ENCODE measurements around the gene SCN5A. TPM values are rescaled to one million over a fixed set of nuclear protein-coding genes. Genes with fewer than 3 reads are reported as not detected.

The SCN5A gene
- total RNA-seq, 1 donor from 2014 or later = 3.5 TPM

DNA sequence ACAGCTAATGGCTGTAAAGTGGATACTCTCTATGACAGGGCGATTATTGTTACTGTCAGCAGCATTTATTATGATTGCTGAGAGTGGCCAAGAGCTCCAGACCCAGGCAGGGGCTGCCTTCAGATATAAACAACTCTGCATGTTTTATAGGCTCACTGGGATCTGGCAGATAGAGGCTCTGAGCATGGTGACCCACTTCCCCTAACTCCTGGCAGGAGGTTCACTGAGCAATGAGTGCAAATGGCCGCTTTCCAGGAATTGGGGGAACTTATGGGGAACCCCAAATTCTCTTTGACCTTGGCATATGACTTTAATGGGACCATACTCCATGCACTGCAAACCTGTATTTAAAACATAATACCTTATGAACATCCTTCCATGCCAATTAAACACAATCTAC, 59.0 kb downstream of the SCN5A start:
- peak; percentile 18 for DNase-seq (ENCODE audit: extremely low spot score, unreplicated experiment)
- Mint-ChIP-seq H3K36me3 (no peaks in the 10 kb centered on the region), H3K27ac (no peak overlapping the region), H3K27me3 (peaks cover 33% of the 10 kb centered on the region), H3K4me1 (ENCODE audit: unreplicated experiment) (no peaks in the 10 kb centered on the region), H3K9me3 (no peaks in the 10 kb centered on the region), H3K4me3 (no peak overlapping the region)
- TF ChIP-seq, protein P1, sequence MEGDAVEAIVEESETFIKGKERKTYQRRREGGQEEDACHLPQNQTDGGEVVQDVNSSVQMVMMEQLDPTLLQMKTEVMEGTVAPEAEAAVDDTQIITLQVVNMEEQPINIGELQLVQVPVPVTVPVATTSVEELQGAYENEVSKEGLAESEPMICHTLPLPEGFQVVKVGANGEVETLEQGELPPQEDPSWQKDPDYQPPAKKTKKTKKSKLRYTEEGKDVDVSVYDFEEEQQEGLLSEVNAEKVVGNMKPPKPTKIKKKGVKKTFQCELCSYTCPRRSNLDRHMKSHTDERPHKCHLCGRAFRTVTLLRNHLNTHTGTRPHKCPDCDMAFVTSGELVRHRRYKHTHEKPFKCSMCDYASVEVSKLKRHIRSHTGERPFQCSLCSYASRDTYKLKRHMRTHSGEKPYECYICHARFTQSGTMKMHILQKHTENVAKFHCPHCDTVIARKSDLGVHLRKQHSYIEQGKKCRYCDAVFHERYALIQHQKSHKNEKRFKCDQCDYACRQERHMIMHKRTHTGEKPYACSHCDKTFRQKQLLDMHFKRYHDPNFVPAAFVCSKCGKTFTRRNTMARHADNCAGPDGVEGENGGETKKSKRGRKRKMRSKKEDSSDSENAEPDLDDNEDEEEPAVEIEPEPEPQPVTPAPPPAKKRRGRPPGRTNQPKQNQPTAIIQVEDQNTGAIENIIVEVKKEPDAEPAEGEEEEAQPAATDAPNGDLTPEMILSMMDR (conservative IDR thresholded peaks at IDR 0.05) = no peak

DNA sequence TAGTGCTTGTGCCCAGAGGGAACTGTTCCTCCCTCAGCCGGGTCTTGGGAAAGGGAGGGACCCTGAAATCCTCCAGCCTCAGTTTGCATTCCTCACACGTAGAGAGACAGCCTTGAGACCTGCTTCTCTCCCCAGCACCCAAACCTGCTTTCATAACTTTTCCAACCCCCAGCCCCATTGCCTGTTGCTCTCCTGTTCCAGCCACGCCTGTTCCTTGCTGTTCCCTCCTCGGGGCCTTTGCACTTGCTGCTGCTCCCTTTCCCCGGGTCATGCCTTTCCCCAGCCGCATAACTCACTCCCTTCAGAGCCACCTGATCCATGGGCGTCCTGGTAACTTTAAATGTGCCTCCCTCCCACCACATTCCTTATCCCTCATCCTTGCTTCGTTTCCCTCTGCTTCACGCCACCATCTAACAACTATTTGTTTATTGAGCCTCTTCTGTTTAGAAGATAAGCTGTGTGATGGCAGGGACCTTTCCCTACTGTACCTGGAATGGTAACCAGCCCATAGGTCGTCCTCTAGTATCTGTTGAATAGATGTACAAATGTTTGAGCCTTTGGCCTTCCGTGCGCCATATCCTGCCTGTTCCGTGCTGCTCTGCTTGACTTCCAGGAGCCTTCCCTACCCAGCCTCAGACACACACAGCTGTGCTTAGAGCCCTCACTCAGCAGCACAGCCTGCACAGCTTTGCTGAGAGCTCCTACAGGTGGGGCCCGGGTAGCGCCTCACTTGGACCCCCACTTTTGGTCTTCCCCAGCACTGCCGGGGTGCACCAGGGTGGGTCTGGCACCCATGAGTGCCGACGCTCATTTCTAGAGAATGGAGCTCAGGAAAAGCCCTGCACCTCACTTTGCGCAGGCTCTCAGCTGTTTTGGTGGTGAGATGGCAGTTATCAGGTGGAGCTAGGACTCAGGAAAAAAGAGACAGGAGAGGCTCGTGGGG, 60.2 kb downstream of the SCN5A start:
- H3K36me3 Mint-ChIP-seq = no peaks in the 10 kb centered on the region
- DNase-seq (ENCODE audit: extremely low spot score, unreplicated experiment) = peak; percentile 47
- H3K9me3 Mint-ChIP-seq = no peaks in the 10 kb centered on the region
- H3K27me3 Mint-ChIP-seq = peaks cover 27% of the 10 kb centered on the region
- H3K27ac Mint-ChIP-seq = no peak overlapping the region
- H3K4me3 Mint-ChIP-seq = no peak overlapping the region
- TF ChIP-seq, protein P1 (conservative IDR thresholded peaks at IDR 0.05) = no peak
- no peaks in the 10 kb centered on the region for H3K4me1 Mint-ChIP-seq (ENCODE audit: unreplicated experiment)

- Mint-ChIP-seq H3K4me3 (no peak overlapping the region), H3K27me3 (peaks cover 23% of the 10 kb centered on the region), H3K4me1 (ENCODE audit: unreplicated experiment) (no peaks in the 10 kb centered on the region), H3K9me3 (no peaks in the 10 kb centered on the region), H3K36me3 (no peaks in the 10 kb centered on the region), H3K27ac (no peak overlapping the region)
- peak; percentile 50 for DNase-seq (ENCODE audit: extremely low spot score, unreplicated experiment)
- TF ChIP-seq, protein P1 (conservative IDR thresholded peaks at IDR 0.05) = no peak
Observed at GRCh38 chr3:38588371-38588971, 61.0 kb downstream of the SCN5A start.

GRCh38 chr3:38587548-38588131, 61.8 kb downstream of the SCN5A start:
- H3K27me3 Mint-ChIP-seq = peaks cover 23% of the 10 kb centered on the region
- peak; percentile 57 for DNase-seq (ENCODE audit: extremely low spot score, unreplicated experiment)
- TF ChIP-seq, protein P1 (conservative IDR thresholded peaks at IDR 0.05) = no peak
- H3K36me3 Mint-ChIP-seq = no peaks in the 10 kb centered on the region
- no peaks in the 10 kb centered on the region for H3K9me3 Mint-ChIP-seq
- H3K27ac Mint-ChIP-seq = no peak overlapping the region
- H3K4me1 Mint-ChIP-seq (ENCODE audit: unreplicated experiment) = peaks cover 4% of the 10 kb centered on the region
- H3K4me3 Mint-ChIP-seq = no peak overlapping the region

DNA sequence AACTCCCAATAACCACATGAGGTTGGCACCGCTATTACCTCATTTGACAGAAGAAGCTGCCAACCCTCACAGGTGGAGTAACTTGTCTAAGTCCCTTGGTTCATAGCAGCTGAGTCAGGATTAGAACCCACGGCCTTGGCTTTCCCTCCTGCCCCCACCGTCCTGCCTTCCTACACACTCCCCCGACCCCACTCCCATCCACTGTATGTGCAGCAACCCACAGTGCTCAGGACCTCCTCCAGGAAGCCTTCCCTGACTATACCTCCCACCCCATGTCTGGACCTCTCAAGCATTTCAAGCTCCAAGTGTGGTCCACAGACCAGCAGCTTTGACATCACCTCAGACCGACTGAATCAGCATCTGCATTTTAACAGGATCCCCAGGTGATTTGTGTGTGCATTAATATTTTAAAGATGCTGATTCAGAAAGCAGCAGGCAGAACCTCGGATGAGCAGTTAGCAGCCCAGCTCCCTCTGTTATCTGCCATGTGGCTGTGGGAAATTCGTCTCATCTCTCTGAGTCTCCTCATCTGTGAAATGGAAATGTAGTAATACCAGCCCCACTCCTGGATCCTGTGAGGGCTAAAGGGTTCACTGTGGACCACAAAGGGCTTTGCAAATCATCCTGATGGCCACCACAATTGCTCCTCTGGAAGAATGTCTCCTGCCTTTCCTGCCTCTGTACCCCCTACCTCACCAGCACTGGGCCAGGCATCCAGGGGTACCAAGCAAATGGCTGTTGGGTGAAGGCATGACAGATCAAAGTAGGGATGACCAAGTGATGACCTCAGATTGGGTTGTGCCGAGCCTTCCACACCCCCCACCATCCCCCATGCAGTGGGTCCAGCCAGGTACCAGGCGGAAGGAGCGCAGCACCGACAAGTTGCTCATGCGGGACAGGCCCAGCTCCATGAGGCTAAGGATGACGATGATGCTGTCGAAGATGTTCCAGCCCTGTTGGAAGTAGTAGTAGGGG, 62.7 kb downstream of the SCN5A start:
- no peaks in the 10 kb centered on the region for H3K36me3 Mint-ChIP-seq
- TF ChIP-seq, protein P1 (conservative IDR thresholded peaks at IDR 0.05) = no peak
- H3K9me3 Mint-ChIP-seq = no peaks in the 10 kb centered on the region
- H3K4me3 Mint-ChIP-seq = no peak overlapping the region
- H3K4me1 Mint-ChIP-seq (ENCODE audit: unreplicated experiment) = peaks cover 4% of the 10 kb centered on the region
- no peak overlapping the region for H3K27ac Mint-ChIP-seq
- peaks cover 19% of the 10 kb centered on the region for H3K27me3 Mint-ChIP-seq
- DNase-seq (ENCODE audit: extremely low spot score, unreplicated experiment) = peak; percentile 45
